Liver (tissue), 9 donors: ENCODE data around the gene TNPO3. TPM values are rescaled to one million over a fixed set of nuclear protein-coding genes. Genes with fewer than 3 reads are reported as not detected.

Experiments used
- DNase-seq: peaks from one replicate; pipeline ENCODE4 v3.0.0-alpha.2; 2017; ENCODE audit warnings: low spot score
- H3K27ac ChIP-seq, 2 donors: one replicate each; pipeline ENCODE4 v1.7.0; 2013; ENCODE audit warnings: inconsistent platforms in 2 of 2, low read length in 2 of 2, control low read depth in 1 of 2, low read depth in 1 of 2, mild to moderate bottlenecking in 1 of 2
- H3K27me3 ChIP-seq, 4 donors: one replicate each; pipeline versions ENCODE4 v1.6.1 to v1.7.0; 2013; ENCODE audit warnings: low read length in 3 of 4, inconsistent platforms in 1 of 4, mild to moderate bottlenecking in 1 of 4, moderate library complexity in 1 of 4; ENCODE audit not compliant: control insufficient read depth in 4 of 4, insufficient read depth in 4 of 4
- H3K36me3 ChIP-seq, 4 donors: one replicate each; pipeline versions ENCODE4 v1.6.1 to v1.7.0; 2013; ENCODE audit warnings: low read length in 3 of 4, mild to moderate bottlenecking in 3 of 4, low read depth in 1 of 4, moderate library complexity in 1 of 4; ENCODE audit not compliant: control insufficient read depth in 4 of 4, insufficient read depth in 3 of 4
- H3K4me1 ChIP-seq, 4 donors: one replicate each; pipeline versions ENCODE4 v1.6.1 to v1.7.0; 2013; ENCODE audit warnings: low read length in 3 of 4, mild to moderate bottlenecking in 3 of 4, moderate library complexity in 1 of 4; ENCODE audit not compliant: control insufficient read depth in 4 of 4, insufficient read depth in 4 of 4
- H3K4me3 ChIP-seq, 3 donors: one replicate each; pipeline versions ENCODE4 v1.6.1 to v1.7.0; 2013; ENCODE audit warnings: low read length in 3 of 3, control low read depth in 1 of 3, low read depth in 1 of 3, mild to moderate bottlenecking in 1 of 3
- H3K9ac ChIP-seq, 2 donors: one replicate each; pipeline ENCODE4 v1.7.0; 2013; ENCODE audit warnings: low read length in 2 of 2, mild to moderate bottlenecking in 2 of 2, moderate library complexity in 2 of 2, control low read depth in 1 of 2, low read depth in 1 of 2
- H3K9me3 ChIP-seq, 4 donors: one replicate each; pipeline versions ENCODE4 v1.6.1 to v1.7.0; 2013; ENCODE audit warnings: low read length in 3 of 4; ENCODE audit not compliant: control insufficient read depth in 4 of 4
- ATF3 ChIP-seq: IDR thresholded peaks from 2 replicates; pipeline ENCODE4 v1.6.1; 2016; ENCODE audit warnings: antibody characterized with exemption
- CTCF ChIP-seq: fragments of 150-350 bp; IDR thresholded peaks from 2 replicates; pipeline ENCODE4 v1.5.1; 2017; ENCODE audit warnings: improper control_type of control experiment, low read depth, low read length; ENCODE audit not compliant: missing input control
- EGR1 ChIP-seq, 2 donors: IDR thresholded peaks; 2 replicates each; pipeline ENCODE4 v1.6.1; 2016 to 2018; ENCODE audit warnings: antibody characterized with exemption in 2 of 2, low read depth in 2 of 2
- FOXA1 ChIP-seq: IDR thresholded peaks from 2 replicates; pipeline ENCODE4 v1.6.1; 2016; ENCODE audit warnings: antibody characterized with exemption
- FOXA2 ChIP-seq: IDR thresholded peaks from 2 replicates; pipeline ENCODE4 v1.6.1; 2016; ENCODE audit warnings: antibody characterized with exemption
- GABPA ChIP-seq, 2 donors: IDR thresholded peaks in 1 of 2; conservative IDR thresholded peaks in 1 of 2; 2 replicates each; pipeline ENCODE4 v1.6.1; 2016; ENCODE audit warnings: antibody characterized with exemption in 2 of 2, mild to moderate bottlenecking in 1 of 2, moderate library complexity in 1 of 2
- HNF4A ChIP-seq, 2 donors: conservative IDR thresholded peaks; 2 replicates each; pipeline ENCODE4 v1.6.1; 2016; ENCODE audit warnings: antibody characterized with exemption in 2 of 2, mild to moderate bottlenecking in 2 of 2
- HNF4G ChIP-seq: IDR thresholded peaks from 2 replicates; pipeline ENCODE4 v1.6.1; 2016; ENCODE audit warnings: antibody characterized with exemption
- JUND ChIP-seq, 2 donors: IDR thresholded peaks; 2 replicates each; pipeline ENCODE4 v1.6.1; 2016; ENCODE audit warnings: antibody characterized with exemption in 2 of 2
- MAX ChIP-seq: IDR thresholded peaks from 2 replicates; pipeline ENCODE4 v1.6.1; 2016; ENCODE audit warnings: antibody characterized with exemption
- NR2F2 ChIP-seq: IDR thresholded peaks from 2 replicates; pipeline ENCODE4 v1.6.1; 2016; ENCODE audit warnings: antibody characterized with exemption
- RAD21 ChIP-seq, 2 donors: IDR thresholded peaks; 2 replicates each; pipeline ENCODE4 v1.6.1; 2016; ENCODE audit warnings: antibody characterized with exemption in 2 of 2, mild to moderate bottlenecking in 2 of 2
- REST ChIP-seq: IDR thresholded peaks from 2 replicates; pipeline ENCODE4 v1.6.1; 2016; ENCODE audit warnings: antibody characterized with exemption, mild to moderate bottlenecking
- RXRA ChIP-seq, 2 donors: IDR thresholded peaks; 2 replicates each; pipeline ENCODE4 v1.6.1; 2017 to 2018; ENCODE audit warnings: antibody characterized with exemption in 2 of 2, mild to moderate bottlenecking in 1 of 2
- SP1 ChIP-seq: IDR thresholded peaks from 2 replicates; pipeline ENCODE4 v1.6.1; 2018; ENCODE audit warnings: antibody characterized with exemption, mild to moderate bottlenecking
- TAF1 ChIP-seq: conservative IDR thresholded peaks from 2 replicates; pipeline ENCODE4 v1.6.1; 2016; ENCODE audit warnings: antibody characterized with exemption, mild to moderate bottlenecking
- YY1 ChIP-seq: IDR thresholded peaks from 2 replicates; pipeline ENCODE4 v1.6.1; 2016; ENCODE audit warnings: antibody characterized with exemption, mild to moderate bottlenecking
- ZBTB33 ChIP-seq: IDR thresholded peaks from 2 replicates; pipeline ENCODE4 v1.6.1; 2016; ENCODE audit warnings: antibody characterized with exemption
- WGBS: extraction: QIAGEN DNeasy Blood & Tissue Kit; methylation state at CpG from one replicate; pipeline ENCODE4 v1.1.7; 2013; 5-methylcytosine and 5-hydroxymethylcytosine counted together
- polyA plus RNA-seq, 2 donors: library from polyadenylated mRNA; stranded (reverse) in 1 of 2; unstranded in 1 of 2; fragments of 200-250 nt in 1 of 2; fragments of >200 nt in 1 of 2; fragmentation: Nextera tagmentation in 1 of 2; extraction: Ambion mirVana in 1 of 2; gene quantifications; one replicate each; pipeline versions ENCODE4 v1.2.1 to v1.2.3, GENCODE V29; 2013 to 2015
- total RNA-seq, 2 donors: library from RNA; depleted of rRNA; stranded (reverse); fragments of >200 nt; gene quantifications; one replicate each; pipeline ENCODE4 v1.2.3, GENCODE V29; 2014
- donor health status: healthy.
- donor health status: healthy.
- donor health status: healthy.
- donor health status: healthy.
- donor health status: healthy.

The TNPO3 gene
- total RNA-seq (10 to 100 TPM; 26.5 to 38.9 TPM), polyA plus RNA-seq (10 to 100 TPM in 1 of 2 donors, 1 to 10 TPM in 1; 9.2 to 13.6 TPM)

GRCh38 chr7:129054438-129055293, at the start of gene TNPO3:
Gene TNPO3 (minus strand): TSS chr7:129055111. CDS start chr7:129054770, 341 bp downstream.
- peaks cover 6 to 32% (median 25%) of the 10 kb centered on the region in 4 donors for H3K4me1 ChIP-seq
- peak within 1 kb of the TSS; percentile 79 to 96 (median 85) for H3K4me3 ChIP-seq
- peak within 1 kb of the TSS; percentile 83 to 95 for H3K9ac ChIP-seq
- no peaks in the 10 kb centered on the region for H3K27me3 ChIP-seq
- no peaks in the 10 kb centered on the region for H3K36me3 ChIP-seq
- peak; percentile 93 for DNase-seq
- H3K9me3 ChIP-seq: no peaks in the 10 kb centered on the region
- TF ChIP-seq JUND (IDR thresholded peaks at IDR 0.05) (no peak), EGR1 (IDR thresholded peaks at IDR 0.05; ENCODE audit: low read depth in 2 of 2) (peak; percentile 89 to 95), RAD21 (IDR thresholded peaks at IDR 0.05) (peak; percentile 21 to 41), TAF1 (peak; percentile 97), SP1 (peak; percentile 82), YY1 (peak; percentile 96), HNF4G (no peak), GABPA (IDR thresholded peaks at IDR 0.05 in 1 of 2, conservative IDR thresholded peaks at IDR 0.05 in 1 of 2) (peak; percentile 97 to 98), FOXA2 (peak; percentile 16), ATF3 (no peak), MAX (peak; percentile 99), CTCF (no peak), REST (peak; percentile 85), NR2F2 (peak; percentile 79), HNF4A (conservative IDR thresholded peaks at IDR 0.05) (peak; percentile 49 to 59), RXRA (IDR thresholded peaks at IDR 0.05) (peak; percentile 91 to 96), FOXA1 (no peak), ZBTB33 (peak; percentile 49)
- H3K27ac ChIP-seq: peak within 1 kb of the TSS; percentile 94 to 97
- under 1% methylated on average over 59 of the region's 59 CpGs for WGBS
